Measurements from ENCODE around the gene IL24. TPM values are rescaled to one million over a fixed set of nuclear protein-coding genes. Genes with fewer than 3 reads are reported as not detected.

Gene IL24
- total and polyA plus RNA-seq, 2 donors (not counting 1 experiment from before 2014, with no cell fraction given): 0.17 to 0.54 TPM

DNA sequence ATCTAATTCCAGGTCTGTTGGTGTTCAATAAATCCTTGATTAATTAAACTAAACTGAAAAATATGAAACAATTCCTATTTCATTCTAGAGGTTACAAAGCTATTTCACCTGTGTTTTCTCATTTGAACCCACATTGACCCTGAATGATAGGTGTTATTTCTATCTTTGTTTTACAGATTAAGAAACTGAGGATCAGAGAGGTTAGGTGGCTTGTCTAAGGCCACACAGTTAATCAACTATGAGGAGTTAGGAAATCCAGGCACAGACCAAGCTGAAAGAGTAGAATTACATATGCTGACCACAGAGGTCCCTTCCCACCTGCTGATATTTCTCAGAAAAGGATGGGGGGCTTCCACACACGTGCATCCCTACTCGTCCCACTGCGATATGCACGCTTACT, 48.5 kb downstream of the IL24 start:
- Histone ChIP-seq H3K4me2 (ENCODE audit: extremely low read depth, insufficient read depth, low read length) (no peak overlapping the region), H3K9ac (ENCODE audit: insufficient read depth, low read length) (no peak overlapping the region), H3K27me3 (ENCODE audit: control insufficient read depth, insufficient read depth, low read length) (peaks cover 32% of the 10 kb centered on the region), H3K4me1 (ENCODE audit: control insufficient read depth, extremely low read depth, insufficient read depth, low read length) (no peaks in the 10 kb centered on the region), H2AFZ (ENCODE audit: low read length) (no peak overlapping the region), H3K9me3 (ENCODE audit: control insufficient read depth, insufficient read depth, low read depth, low read length) (no peaks in the 10 kb centered on the region), H4K20me1 (ENCODE audit: control insufficient read depth, extremely low read depth, insufficient read depth, low read length) (no peaks in the 10 kb centered on the region), H3K36me3 (ENCODE audit: control insufficient read depth, insufficient read depth, low read length) (no peaks in the 10 kb centered on the region), H3K79me2 (ENCODE audit: control insufficient read depth, insufficient read depth, low read length) (no peaks in the 10 kb centered on the region), H3K4me3 (replicated peaks in 1 of 4; ENCODE audit: control extremely low read depth in 1 of 4, insufficient read depth in 1 of 4, low read depth in 3 of 4, low read length in 4 of 4) (no peak overlapping the region), H3K27ac (ENCODE audit: insufficient read depth, low read length) (no peak overlapping the region)
- TF ChIP-seq, protein P1, sequence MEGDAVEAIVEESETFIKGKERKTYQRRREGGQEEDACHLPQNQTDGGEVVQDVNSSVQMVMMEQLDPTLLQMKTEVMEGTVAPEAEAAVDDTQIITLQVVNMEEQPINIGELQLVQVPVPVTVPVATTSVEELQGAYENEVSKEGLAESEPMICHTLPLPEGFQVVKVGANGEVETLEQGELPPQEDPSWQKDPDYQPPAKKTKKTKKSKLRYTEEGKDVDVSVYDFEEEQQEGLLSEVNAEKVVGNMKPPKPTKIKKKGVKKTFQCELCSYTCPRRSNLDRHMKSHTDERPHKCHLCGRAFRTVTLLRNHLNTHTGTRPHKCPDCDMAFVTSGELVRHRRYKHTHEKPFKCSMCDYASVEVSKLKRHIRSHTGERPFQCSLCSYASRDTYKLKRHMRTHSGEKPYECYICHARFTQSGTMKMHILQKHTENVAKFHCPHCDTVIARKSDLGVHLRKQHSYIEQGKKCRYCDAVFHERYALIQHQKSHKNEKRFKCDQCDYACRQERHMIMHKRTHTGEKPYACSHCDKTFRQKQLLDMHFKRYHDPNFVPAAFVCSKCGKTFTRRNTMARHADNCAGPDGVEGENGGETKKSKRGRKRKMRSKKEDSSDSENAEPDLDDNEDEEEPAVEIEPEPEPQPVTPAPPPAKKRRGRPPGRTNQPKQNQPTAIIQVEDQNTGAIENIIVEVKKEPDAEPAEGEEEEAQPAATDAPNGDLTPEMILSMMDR (conservative IDR thresholded peaks at IDR 0.05 in 1 of 2, IDR thresholded peaks at IDR 0.05 in 1 of 2; ENCODE audit: low read depth in 1 of 2, low read length in 2 of 2): no peak
- TF ChIP-seq EZH2 (IDR thresholded peaks at IDR 0.05; ENCODE audit: low read length, missing control alignments): no peak
- no peak for DNase-seq (ENCODE audit: low read depth in 2 of 2)

DNA sequence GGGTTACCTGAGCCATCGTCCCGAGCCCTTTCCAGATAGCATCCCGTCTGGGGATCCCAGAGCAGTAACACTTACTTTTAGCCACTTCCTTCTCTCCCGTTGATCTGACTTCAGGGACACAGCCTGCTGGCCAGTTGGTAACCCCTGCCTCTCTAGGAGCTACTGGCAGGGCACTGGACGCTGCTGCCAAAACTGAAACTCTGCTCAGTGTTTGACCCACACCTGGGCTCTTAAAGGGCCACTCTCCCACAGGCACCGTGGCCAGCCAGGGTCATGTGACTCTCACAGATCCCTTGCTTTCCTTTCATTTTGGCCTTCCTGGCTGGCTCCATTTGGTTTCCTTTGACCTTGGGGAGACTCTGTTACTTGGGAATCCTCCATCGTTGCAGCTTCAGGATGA, 49.0 kb downstream of the IL24 start, which contains the start of gene PIGR:
Gene PIGR, minus strand, starts transcription at position 206 of the 400 bp plus-strand sequence. CDS start 5,935 bp downstream, outside the sequence.
- TF ChIP-seq, protein P1 (conservative IDR thresholded peaks at IDR 0.05 in 1 of 2, IDR thresholded peaks at IDR 0.05 in 1 of 2; ENCODE audit: low read depth in 1 of 2, low read length in 2 of 2): no peak
- TF ChIP-seq EZH2 (IDR thresholded peaks at IDR 0.05; ENCODE audit: low read length, missing control alignments): no peak
- Histone ChIP-seq H3K27ac (ENCODE audit: insufficient read depth, low read length) (no peak within 1 kb of the TSS), H3K4me1 (ENCODE audit: control insufficient read depth, extremely low read depth, insufficient read depth, low read length) (no peaks in the 10 kb centered on the region), H3K27me3 (ENCODE audit: control insufficient read depth, insufficient read depth, low read length) (peaks cover 28% of the 10 kb centered on the region), H3K9me3 (ENCODE audit: control insufficient read depth, insufficient read depth, low read depth, low read length) (no peaks in the 10 kb centered on the region), H3K79me2 (ENCODE audit: control insufficient read depth, insufficient read depth, low read length) (no peaks in the 10 kb centered on the region), H4K20me1 (ENCODE audit: control insufficient read depth, extremely low read depth, insufficient read depth, low read length) (no peaks in the 10 kb centered on the region), H3K4me2 (ENCODE audit: extremely low read depth, insufficient read depth, low read length) (no peak within 1 kb of the TSS), H3K4me3 (replicated peaks in 1 of 4; ENCODE audit: control extremely low read depth in 1 of 4, insufficient read depth in 1 of 4, low read depth in 3 of 4, low read length in 4 of 4) (no peak within 1 kb of the TSS), H3K9ac (ENCODE audit: insufficient read depth, low read length) (no peak within 1 kb of the TSS), H3K36me3 (ENCODE audit: control insufficient read depth, insufficient read depth, low read length) (no peaks in the 10 kb centered on the region), H2AFZ (ENCODE audit: low read length) (no peak within 1 kb of the TSS)
- no peak for DNase-seq (ENCODE audit: low read depth in 2 of 2)

DNA sequence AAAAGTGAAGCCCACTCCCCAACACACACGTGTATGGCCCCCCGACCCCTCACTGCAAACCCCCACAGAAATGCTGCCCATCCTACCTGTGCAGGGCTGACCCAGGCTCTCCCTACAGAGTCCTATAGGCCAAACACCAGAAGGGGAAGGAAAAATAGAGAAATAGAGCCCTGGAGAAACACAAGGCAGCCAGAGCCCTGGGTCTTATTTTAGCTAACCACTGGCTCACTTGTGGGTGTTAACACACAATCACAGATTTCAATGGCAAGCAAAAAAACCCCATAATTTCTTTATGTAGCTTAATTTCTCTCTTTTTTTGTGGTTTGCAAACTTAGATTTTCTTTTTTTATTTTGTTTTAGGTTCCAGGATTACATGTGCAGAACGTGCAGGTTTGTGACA, 50.0 kb downstream of the IL24 start:
- TF ChIP-seq EZH2 (IDR thresholded peaks at IDR 0.05; ENCODE audit: low read length, missing control alignments): no peak
- TF ChIP-seq, protein P1 (conservative IDR thresholded peaks at IDR 0.05 in 1 of 2, IDR thresholded peaks at IDR 0.05 in 1 of 2; ENCODE audit: low read depth in 1 of 2, low read length in 2 of 2): no peak
- no peak overlapping the region for H3K4me3 ChIP-seq (replicated peaks in 1 of 4; ENCODE audit: control extremely low read depth in 1 of 4, insufficient read depth in 1 of 4, low read depth in 3 of 4, low read length in 4 of 4)

More for the DNA sequence above, 50.0 kb downstream of the IL24 start:
- no peaks in the 10 kb centered on the region for H3K36me3 ChIP-seq (ENCODE audit: control insufficient read depth, insufficient read depth, low read length)
- H3K27me3 ChIP-seq (ENCODE audit: control insufficient read depth, insufficient read depth, low read length): peaks cover 20% of the 10 kb centered on the region
- no peaks in the 10 kb centered on the region for H3K79me2 ChIP-seq (ENCODE audit: control insufficient read depth, insufficient read depth, low read length)
- DNase-seq (ENCODE audit: low read depth in 2 of 2): no peak
- no peaks in the 10 kb centered on the region for H3K4me1 ChIP-seq (ENCODE audit: control insufficient read depth, extremely low read depth, insufficient read depth, low read length)
- no peak overlapping the region for H3K27ac ChIP-seq (ENCODE audit: insufficient read depth, low read length)
- H2AFZ ChIP-seq (ENCODE audit: low read length): no peak overlapping the region
- H3K4me2 ChIP-seq (ENCODE audit: extremely low read depth, insufficient read depth, low read length): no peak overlapping the region
- no peaks in the 10 kb centered on the region for H4K20me1 ChIP-seq (ENCODE audit: control insufficient read depth, extremely low read depth, insufficient read depth, low read length)
- H3K9me3 ChIP-seq (ENCODE audit: control insufficient read depth, insufficient read depth, low read depth, low read length): no peaks in the 10 kb centered on the region
- H3K9ac ChIP-seq (ENCODE audit: insufficient read depth, low read length): no peak overlapping the region
